Superior temporal gyrus (tissue), 1 donor: ENCODE results near the gene ELFN2.
"Not testable (repeated sequence)": the region's sequence is repeated elsewhere in the genome, so short reads cannot be mapped to it uniquely, and the experiment has no call there.

Experiments used
- DNase-seq: peaks from one replicate; pipeline ENCODE4 v3.0.0-alpha.2; 2016; ENCODE audit errors: extremely low spot score

ELFN2 gene

DNA sequence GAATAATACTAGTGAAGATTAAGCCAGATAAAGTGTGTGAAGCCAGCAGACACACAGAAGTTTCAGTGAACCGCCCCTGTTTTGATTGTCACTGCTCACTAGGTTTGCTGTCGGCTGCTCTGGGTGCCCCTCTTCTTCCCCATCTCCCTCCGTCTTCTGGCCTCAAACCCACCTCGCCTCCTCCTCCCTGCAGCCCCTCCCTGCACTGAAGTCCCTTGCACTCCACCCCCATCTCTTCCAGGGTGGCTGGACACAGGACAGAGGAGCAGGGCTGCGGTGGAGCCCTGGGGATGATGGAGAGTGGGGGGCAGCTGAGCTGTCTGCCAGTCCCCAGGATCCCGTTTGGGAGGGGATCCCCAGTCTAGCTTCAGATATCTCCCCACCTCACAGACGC is 91.5 kb downstream of the ELFN2 start:
- DNase-seq: no peak

DNA sequence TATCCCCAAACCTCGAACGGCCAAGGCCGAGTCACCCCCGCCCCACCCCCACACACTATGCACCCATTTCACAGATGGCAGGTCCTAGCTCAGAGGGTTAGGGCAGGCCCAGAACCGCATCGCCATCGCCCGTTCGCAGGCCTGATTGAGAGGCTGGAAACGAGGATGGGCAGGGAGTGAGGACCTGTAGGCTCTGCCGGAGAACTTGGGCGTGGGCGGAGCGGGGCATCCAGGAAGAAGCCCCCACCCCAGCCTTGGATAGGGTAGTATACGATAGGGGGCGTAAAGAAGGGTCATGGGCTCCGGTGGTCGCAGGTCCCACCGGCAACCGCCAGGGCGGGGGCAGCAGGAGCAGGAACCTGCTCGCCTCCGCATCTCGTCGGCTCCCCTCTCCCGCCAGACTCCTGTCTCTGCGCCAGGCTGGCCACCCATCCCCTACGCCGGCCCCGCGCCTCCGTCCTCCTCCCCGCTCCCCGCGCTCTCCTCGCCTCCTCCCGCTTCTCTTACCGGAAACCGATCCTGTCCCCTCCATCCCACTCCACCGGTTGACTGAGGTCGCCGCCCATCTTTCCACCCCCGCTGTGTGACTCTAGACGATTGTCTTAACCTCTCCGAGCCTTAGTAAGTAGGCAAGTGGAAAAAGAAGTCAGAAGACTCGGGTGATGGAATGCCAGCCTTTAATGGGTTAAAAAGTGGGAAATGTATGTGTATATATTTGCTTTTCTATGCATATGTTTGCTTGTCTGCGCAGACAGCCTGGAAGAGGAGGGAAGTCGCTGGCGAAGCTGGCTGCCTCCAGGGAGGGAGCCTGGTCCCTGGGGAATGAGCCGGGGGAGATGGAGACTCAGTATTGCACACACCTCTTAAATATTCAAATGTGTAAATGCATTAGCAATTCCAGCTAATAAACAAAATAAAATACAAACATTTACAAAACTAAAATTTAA is 92.1 kb downstream of the ELFN2 start:
- no peak for DNase-seq

DNA sequence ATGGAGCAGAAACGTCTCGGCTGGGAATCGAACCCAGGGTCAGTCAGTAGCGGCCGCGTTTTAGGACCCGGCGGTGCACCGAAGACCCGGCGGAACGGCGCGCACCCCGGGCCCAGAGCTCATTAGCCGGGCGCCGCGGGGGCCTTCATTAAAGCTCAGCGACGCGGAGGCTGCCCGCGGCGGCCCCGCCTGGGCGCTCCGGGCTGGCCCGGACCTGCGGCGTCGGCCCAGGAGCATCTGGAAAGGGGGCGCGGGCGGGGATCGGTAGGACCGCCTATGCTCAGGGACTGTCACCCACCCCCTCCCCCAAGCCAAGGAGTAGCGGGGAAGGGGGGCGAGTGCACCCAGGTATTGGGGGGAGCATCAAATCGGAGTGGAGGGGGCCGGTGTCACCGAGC is 92.8 kb downstream of the ELFN2 start:
- no peak for DNase-seq

- DNase-seq: no peak
Observed at GRCh38 chr22:37333724-37334460, 93.4 kb downstream of the ELFN2 start.

- DNase-seq: no peak
Observed at GRCh38 chr22:37331856-37332536, 95.3 kb downstream of the ELFN2 start.

- DNase-seq: no peak
Observed at GRCh38 chr22:37331034-37331428, 96.2 kb downstream of the ELFN2 start.

- DNase-seq: peak; percentile 65
Observed at GRCh38 chr22:37330200-37331033, 96.9 kb downstream of the ELFN2 start.

- DNase-seq: no peak
Observed at GRCh38 chr22:37329238-37330140, 97.8 kb downstream of the ELFN2 start.

DNA sequence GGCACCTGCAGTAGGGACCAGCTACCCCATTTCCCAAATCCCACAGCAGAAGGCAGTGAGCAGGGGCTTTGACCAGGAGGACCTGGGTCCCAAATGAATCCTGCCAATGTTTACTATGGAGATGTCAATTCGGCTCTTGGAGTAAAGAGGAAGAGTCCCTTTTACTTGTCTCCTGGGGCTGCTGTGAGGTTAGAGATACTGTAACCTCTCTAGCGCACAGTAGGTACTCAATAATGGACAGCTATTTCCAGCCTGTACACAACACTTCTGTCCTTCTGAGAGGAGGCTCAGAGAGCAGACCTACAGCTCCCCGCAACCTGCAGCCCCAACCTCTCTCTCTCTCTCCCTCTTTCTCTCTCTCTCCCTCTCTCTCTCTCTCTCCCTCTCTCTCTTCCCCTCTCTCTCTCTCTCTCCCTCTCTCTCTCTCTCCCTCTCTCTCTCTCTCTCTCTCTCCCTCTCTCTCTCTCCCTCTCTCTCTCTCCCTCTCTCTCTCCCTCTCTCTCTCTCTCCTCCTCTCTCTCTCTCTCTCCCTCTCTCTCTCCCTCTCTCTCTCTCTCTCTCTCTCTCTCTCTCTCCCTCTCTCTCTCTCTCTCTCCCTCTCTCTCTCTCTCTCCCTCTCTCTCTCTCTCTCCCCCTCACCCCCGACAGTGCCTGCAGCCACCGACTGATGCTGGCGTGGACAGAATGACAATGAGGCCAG is 98.6 kb downstream of the ELFN2 start:
- DNase-seq: not testable (repeated sequence)

DNA sequence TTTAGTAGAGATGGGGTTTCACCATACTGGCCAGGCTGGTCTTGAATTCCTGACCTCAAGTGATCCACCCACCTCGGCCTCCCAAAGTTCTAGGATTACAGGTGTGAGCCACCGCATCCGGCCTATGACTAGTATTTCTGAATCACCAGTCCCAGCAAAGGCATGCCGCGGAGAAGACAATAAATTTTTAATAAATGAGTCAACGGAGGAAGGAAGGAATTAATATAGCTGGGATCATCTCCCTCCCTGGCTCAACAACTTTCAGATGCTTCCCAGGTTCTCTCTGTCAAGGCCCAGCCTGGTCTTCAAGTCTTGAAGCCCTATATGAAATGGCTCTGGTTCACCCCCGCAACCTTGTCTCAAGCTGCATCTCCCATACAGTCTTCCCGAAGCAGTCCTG is 99.3 kb downstream of the ELFN2 start:
- no peak for DNase-seq

GRCh38 chr22:37326726-37327125 is 100.6 kb downstream of the ELFN2 start:
- no peak for DNase-seq

DNA sequence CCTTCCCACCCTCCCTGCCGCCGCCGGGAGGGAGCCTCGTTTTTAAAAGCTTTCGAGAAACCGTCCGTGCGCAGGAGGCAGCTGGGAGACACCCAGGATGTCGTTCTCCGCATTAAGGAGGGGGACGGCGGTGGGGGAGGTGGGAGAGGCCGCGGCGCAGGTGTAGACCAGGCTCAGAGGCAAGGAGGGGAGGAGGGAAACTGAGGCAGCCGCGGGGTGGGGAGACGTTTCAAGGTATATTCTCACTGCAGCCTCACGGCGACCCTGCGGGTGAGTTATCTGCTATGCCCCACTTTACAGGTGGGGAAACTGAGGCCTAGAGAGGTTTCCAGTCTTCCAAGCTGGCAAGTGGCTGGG is 102.3 kb downstream of the ELFN2 start:
- no peak for DNase-seq

DNA sequence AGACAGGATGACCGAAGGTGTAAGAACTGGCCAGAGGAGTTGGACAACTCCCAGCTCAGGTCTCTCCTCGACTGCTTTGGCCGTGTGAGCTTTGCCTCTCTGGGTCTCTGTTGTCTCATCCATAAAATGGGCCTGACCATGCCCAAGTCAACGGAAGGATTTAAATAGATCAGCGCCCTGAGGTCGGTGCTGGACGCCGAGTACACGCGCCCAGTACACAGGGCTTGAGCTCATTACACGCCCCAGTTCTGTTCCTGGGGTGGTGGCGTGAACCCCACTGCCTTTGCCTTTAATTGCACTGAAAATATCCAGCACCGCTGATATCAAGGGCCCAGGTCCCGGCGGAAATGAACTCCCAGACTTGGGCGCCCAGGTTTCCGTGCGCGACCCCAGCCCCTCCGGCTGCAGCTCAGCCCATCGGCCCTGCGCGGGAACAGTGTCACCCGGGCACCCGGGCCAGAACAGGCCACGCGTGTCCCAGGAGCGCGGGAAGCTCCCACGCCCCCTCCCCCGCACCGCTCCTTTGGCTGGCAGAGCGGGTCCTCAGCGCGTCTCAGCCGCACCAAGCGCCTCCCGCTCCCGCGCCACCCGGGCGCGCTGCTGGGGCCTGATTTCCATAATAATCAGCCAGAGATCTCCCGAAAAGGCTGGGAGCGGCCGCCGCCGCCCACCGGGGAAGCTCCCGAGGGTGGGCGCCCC is 102.8 kb downstream of the ELFN2 start:
- DNase-seq: no peak

DNA sequence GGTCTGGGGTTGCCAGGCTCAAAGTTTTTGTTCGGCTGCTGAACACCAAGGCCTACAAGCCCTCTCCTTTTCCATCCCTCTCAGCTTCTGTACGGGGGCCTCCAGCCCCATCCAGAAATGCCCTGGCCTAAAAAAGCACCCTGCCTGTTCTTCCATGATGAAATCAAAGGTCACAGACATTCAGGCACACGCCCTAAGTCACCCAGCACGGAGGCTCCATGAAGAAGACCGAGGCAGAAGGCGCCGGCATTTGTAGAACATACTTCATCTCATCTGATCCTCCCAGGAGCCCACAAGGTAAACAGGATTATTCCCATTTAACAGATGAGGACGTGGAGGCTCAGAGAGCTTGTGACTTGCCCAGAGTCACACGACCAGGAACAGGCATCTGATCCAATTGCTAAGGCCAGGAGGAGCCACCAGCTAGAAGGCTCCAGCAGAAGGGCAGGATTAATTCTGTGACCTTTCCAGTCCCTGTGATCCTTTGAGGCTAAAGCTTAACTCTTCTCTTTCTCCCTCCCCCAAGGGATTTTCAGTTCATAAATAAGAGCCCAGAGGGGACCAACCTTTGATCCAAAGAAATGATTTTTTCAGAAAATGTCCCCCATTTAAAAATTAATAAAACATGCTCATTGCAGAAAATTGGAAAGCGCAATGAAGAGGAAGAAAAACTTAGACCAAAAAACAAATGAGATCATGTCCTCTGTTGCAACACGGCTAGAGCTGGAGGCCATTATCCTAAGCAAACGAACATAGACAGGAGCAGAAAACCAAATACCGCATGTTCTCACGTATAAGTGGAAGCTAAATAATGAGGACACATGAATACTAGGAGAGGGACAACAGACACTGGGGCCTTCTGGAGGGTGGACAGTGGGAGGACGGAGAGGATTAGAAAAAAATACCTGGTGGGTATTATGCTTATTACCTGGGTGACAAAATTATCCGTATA is 106.3 kb downstream of the ELFN2 start:
- DNase-seq: no peak

DNA sequence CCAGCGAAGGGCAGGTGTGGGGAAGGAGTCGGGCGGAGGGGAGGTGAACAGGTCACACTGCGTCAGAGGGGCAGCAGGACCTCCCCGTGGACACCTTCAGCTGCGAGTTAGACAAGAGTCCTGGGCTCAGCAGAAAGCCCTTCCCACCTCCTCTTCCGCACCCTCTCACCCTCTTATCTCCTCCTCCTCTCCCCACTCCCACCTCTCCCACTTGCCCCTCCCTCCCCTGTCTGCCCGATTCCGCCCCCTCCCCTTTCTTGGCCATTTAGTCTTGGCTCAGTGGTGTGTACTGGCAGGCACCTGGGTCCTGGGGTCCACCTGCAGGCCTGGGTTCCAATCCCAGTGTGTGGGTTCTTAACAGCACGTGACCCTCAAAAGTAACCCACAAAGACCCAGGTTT is 107.8 kb downstream of the ELFN2 start:
- no peak for DNase-seq

DNA sequence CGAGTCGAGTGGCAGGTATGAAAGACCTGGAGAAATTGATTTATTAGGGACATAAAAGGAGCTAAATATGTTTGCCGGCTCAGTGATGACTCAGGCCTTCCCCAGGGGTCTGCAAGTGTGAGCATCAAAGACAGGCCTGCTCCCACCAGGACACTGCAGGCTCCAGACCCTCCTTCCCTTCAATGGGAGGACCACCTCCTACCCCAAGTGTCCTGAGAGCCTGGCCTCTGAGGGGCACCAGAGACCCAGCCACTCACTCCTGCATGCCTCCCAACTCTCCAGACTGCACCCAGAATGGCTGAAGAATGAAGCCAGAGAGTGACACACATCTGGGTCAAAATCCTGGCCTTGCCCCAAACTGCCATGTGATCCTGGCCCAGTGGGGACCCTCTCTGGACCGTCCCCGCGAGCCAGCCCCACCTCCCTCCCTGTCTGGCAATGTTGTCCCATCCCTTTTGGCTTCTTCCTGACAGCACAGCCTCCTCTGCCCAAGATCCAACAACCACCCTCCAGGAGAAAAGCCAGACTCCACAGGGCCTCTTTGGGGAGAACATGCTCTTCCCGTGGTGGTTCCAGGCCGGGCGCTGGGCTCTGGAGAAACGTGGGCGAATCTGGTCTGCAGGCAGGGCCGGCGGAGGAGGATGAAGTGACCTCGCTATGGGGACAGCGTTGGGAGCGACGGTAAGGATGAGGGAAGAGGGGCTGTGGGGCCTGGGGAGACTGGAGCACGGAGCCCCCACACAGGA is 108.7 kb downstream of the ELFN2 start:
- no peak for DNase-seq
